GM23338 (cell line): ENCODE data around the gene EFR3B. TPM values are rescaled to one million over a fixed set of nuclear protein-coding genes. Genes with fewer than 3 reads are reported as not detected.

ENCODE experiments used
- ATAC-seq: fragments of 200-7000 bp; cut with Tn5 transposase; 3 replicates; pipeline ENCODE4 v1.9.1; 2020
- DNase-seq: peaks from one replicate; pipeline ENCODE4 v3.0.0-alpha.2; 2015; ENCODE audit warnings: low spot score
- H2AFZ ChIP-seq: fragments of 200-600 bp; sonication (generic); 2 replicates; pipeline ENCODE4 v1.8.0; 2016; ENCODE audit warnings: antibody characterized with exemption, mild to moderate bottlenecking, moderate library complexity
- H3F3A ChIP-seq: fragments of 200-600 bp; sonication (generic); replicated peaks from 2 replicates; pipeline ENCODE4 v1.8.0; 2017; ENCODE audit warnings: antibody characterized with exemption, mixed run types, low read depth
- H3K27ac ChIP-seq: fragments of 200-600 bp; sonication (generic); 2 replicates; pipeline ENCODE4 v1.6.1; 2016; ENCODE audit warnings: low read depth
- H3K27me3 ChIP-seq: fragments of 200-600 bp; sonication (generic); 2 replicates; pipeline ENCODE4 v1.8.0; 2016; ENCODE audit warnings: mild to moderate bottlenecking, mixed run types, moderate library complexity; ENCODE audit not compliant: insufficient read depth
- H3K36me3 ChIP-seq: fragments of 200-600 bp; sonication (generic); 2 replicates; pipeline ENCODE4 v1.8.0; 2016; ENCODE audit warnings: mild to moderate bottlenecking; ENCODE audit not compliant: insufficient read depth
- H3K4me1 ChIP-seq: fragments of 200-600 bp; sonication (generic); 2 replicates; pipeline ENCODE4 v1.8.0; 2016; ENCODE audit warnings: mild to moderate bottlenecking, moderate library complexity; ENCODE audit not compliant: insufficient read depth
- H3K4me2 ChIP-seq: fragments of 200-600 bp; sonication (generic); 2 replicates; pipeline ENCODE4 v1.7.1; 2017; ENCODE audit warnings: mixed run types
- H3K4me3 ChIP-seq: fragments of 200-600 bp; sonication (generic); 2 replicates; pipeline ENCODE4 v1.6.1; 2016; ENCODE audit warnings: mixed run types
- H3K79me2 ChIP-seq: fragments of 200-600 bp; sonication (generic); replicated peaks from 2 replicates; pipeline ENCODE4 v1.8.0; 2017; ENCODE audit warnings: mild to moderate bottlenecking; ENCODE audit not compliant: insufficient read depth
- H3K9me2 ChIP-seq: fragments of 200-600 bp; sonication (generic); 2 replicates; pipeline ENCODE4 v1.8.0; 2017; ENCODE audit not compliant: insufficient read depth
- H4K20me1 ChIP-seq: fragments of 200-600 bp; sonication (generic); replicated peaks from 2 replicates; pipeline ENCODE4 v1.8.0; 2017; ENCODE audit warnings: mild to moderate bottlenecking; ENCODE audit not compliant: insufficient read depth
- H3K27ac Mint-ChIP-seq: 2 replicates; pipeline ENCODE4 v1.8.0; 2020; ENCODE audit warnings: inconsistent platforms, mild to moderate bottlenecking, moderate library complexity, mixed read lengths
- H3K27me3 Mint-ChIP-seq: 3 replicates; pipeline ENCODE4 v1.8.0; 2022; ENCODE audit warnings: low read depth, mild to moderate bottlenecking, moderate library complexity, mixed read lengths, inconsistent platforms; ENCODE audit not compliant: insufficient read depth, poor library complexity
- H3K36me3 Mint-ChIP-seq: 3 replicates; pipeline ENCODE4 v1.8.0; 2021; ENCODE audit warnings: low read depth, mild to moderate bottlenecking, inconsistent platforms, moderate library complexity, mixed read lengths
- H3K4me1 Mint-ChIP-seq: 3 replicates; pipeline ENCODE4 v1.8.0; 2020; ENCODE audit warnings: mild to moderate bottlenecking, inconsistent platforms, mixed read lengths
- H3K4me3 Mint-ChIP-seq: 3 replicates; pipeline ENCODE4 v1.8.0; 2021; ENCODE audit warnings: moderate library complexity, mild to moderate bottlenecking, inconsistent platforms, mixed read lengths
- H3K9me3 Mint-ChIP-seq: 3 replicates; pipeline ENCODE4 v1.8.0; 2020; ENCODE audit warnings: moderate library complexity, mild to moderate bottlenecking, inconsistent platforms, mixed read lengths
- CREB1 ChIP-seq: fragments of 250-450 bp; sonication (Bioruptor Pico); IDR thresholded peaks from 2 replicates; pipeline ENCODE4 v1.5.0; 2020; ENCODE audit warnings: low read depth, mild to moderate bottlenecking, moderate library complexity
- CTCF ChIP-seq, 2 experiments: fragments of 200-600 bp in 1 of 2; sonication (generic) in 1 of 2; conservative IDR thresholded peaks; 2 replicates each; pipeline versions ENCODE4 v1.5.1 to v1.6.1; 2016 to 2017; ENCODE audit warnings: antibody characterized with exemption in 2 of 2, low read depth in 2 of 2, mild to moderate bottlenecking in 2 of 2, moderate library complexity in 1 of 2
- ETS1 ChIP-seq: IDR thresholded peaks from 2 replicates; pipeline ENCODE4 v1.6.1; 2016; ENCODE audit warnings: antibody characterized with exemption
- EZH2 ChIP-seq: fragments of 200-600 bp; sonication (generic); IDR thresholded peaks from one replicate; pipeline ENCODE4 v1.8.0; 2017; ENCODE audit warnings: antibody characterized with exemption, mild to moderate bottlenecking, low read depth; ENCODE audit not compliant: unreplicated experiment
- EZH2phosphoT487 ChIP-seq: fragments of 200-600 bp; sonication (generic); IDR thresholded peaks from one replicate; pipeline ENCODE4 v1.8.1; 2018; ENCODE audit warnings: antibody characterized with exemption; ENCODE audit not compliant: unreplicated experiment
- JUNB ChIP-seq: IDR thresholded peaks from one replicate; pipeline ENCODE4 v1.6.1; 2016; ENCODE audit warnings: antibody characterized with exemption; ENCODE audit not compliant: unreplicated experiment
- NANOG ChIP-seq: IDR thresholded peaks from 2 replicates; pipeline ENCODE4 v1.6.1; 2016; ENCODE audit warnings: antibody characterized with exemption, borderline replicate concordance
- POLR2AphosphoS5 ChIP-seq: IDR thresholded peaks from 2 replicates; pipeline ENCODE4 v1.6.1; 2016; ENCODE audit warnings: antibody characterized with exemption, low read depth
- REST ChIP-seq: IDR thresholded peaks from one replicate; pipeline ENCODE4 v1.6.1; 2018; ENCODE audit warnings: antibody characterized with exemption; ENCODE audit not compliant: unreplicated experiment
- STAT1 ChIP-seq: IDR thresholded peaks from one replicate; pipeline ENCODE4 v1.6.1; 2016; ENCODE audit warnings: antibody characterized with exemption; ENCODE audit not compliant: unreplicated experiment
- ZNF114 ChIP-seq: fragments of 250-450 bp; sonication (Bioruptor Pico); IDR thresholded peaks from 2 replicates; pipeline ENCODE4 v1.5.0; 2020; ENCODE audit warnings: mild to moderate bottlenecking, moderate library complexity
- ZNF331 ChIP-seq: fragments of 250-450 bp; sonication (Bioruptor Pico); IDR thresholded peaks from 2 replicates; pipeline ENCODE4 v1.5.0; 2020; ENCODE audit warnings: low read depth, mild to moderate bottlenecking, moderate library complexity
- ZNF462 ChIP-seq: fragments of 250-450 bp; sonication (Bioruptor Pico); IDR thresholded peaks from 2 replicates; pipeline ENCODE4 v1.5.0; 2020; ENCODE audit warnings: mild to moderate bottlenecking, moderate library complexity
- polyA plus RNA-seq: library from polyadenylated mRNA; unstranded; fragments of >200 nt; fragmentation: Nextera tagmentation; extraction: Ambion mirVana; gene quantifications from 2 replicates; pipeline ENCODE4 v1.2.1, GENCODE V29; 2016
- total RNA-seq: library from RNA; depleted of rRNA; stranded (reverse); fragments of >200 nt; shearing (Covaris generic); gene quantifications from 2 replicates; pipeline ENCODE4 v1.2.3, GENCODE V29; 2014

Gene EFR3B
- total and polyA plus RNA-seq, 2 experiments from 2014 or later, result 3.3 to 10.7 TPM

- Mint-ChIP-seq H3K27ac (no peak overlapping the region), H3K27me3 (peaks cover 13% of the 10 kb centered on the region), H3K4me3 (no peak overlapping the region), H3K9me3 (no peaks in the 10 kb centered on the region), H3K36me3 (no peaks in the 10 kb centered on the region), H3K4me1 (peaks cover 10% of the 10 kb centered on the region)
- DNase-seq (peak; percentile 18), ATAC-seq (peak; percentile 13; the same call in 1 of the 3 replicates)
- Histone ChIP-seq H4K20me1 (no peaks in the 10 kb centered on the region), H2AFZ (no peak overlapping the region), H3K4me3 (no peak overlapping the region), H3K79me2 (no peaks in the 10 kb centered on the region), H3K4me2 (no peak overlapping the region), H3K27me3 (no peaks in the 10 kb centered on the region), H3K4me1 (no peaks in the 10 kb centered on the region; the same call in 1 of the 2 replicates), H3K36me3 (no peaks in the 10 kb centered on the region), H3F3A (no peaks in the 10 kb centered on the region), H3K9me2 (no peaks in the 10 kb centered on the region), H3K27ac (no peak overlapping the region)
- TF ChIP-seq JUNB (no peak), CTCF (conservative IDR thresholded peaks at IDR 0.05; ENCODE audit: low read depth in 2 of 2) (no peak), NANOG (no peak), CREB1 (CRISPR knock-in tag) (no peak), ZNF114 (no peak), STAT1 (no peak), ZNF462 (CRISPR knock-in tag) (no peak), ZNF331 (no peak), EZH2phosphoT487 (no peak), REST (no peak), POLR2AphosphoS5 (no peak), ETS1 (no peak), EZH2 (no peak)
Observed at GRCh38 chr2:25194576-25195122, 152.8 kb downstream of the EFR3B start.
